Progenitor cell of endocrine pancreas (in vitro differentiated cells): ENCODE measurements around the gene PLB1. TPM values are rescaled to one million over a fixed set of nuclear protein-coding genes. Genes with fewer than 3 reads are reported as not detected.

Experiments
- DNase-seq: peaks from one replicate; pipeline ENCODE4 v3.0.0; 2021; ENCODE audit warnings: low spot score; ENCODE audit not compliant: unreplicated experiment
- H3K27ac Mint-ChIP-seq: 2 replicates; pipeline ENCODE4 v1.8.0; 2021; ENCODE audit warnings: mild to moderate bottlenecking, moderate library complexity, mixed read lengths
- H3K27me3 Mint-ChIP-seq: 2 replicates; pipeline ENCODE4 v1.8.0; 2021; ENCODE audit warnings: mixed read lengths
- H3K36me3 Mint-ChIP-seq: 2 replicates; pipeline ENCODE4 v1.8.0; 2022; ENCODE audit warnings: mixed read lengths; ENCODE audit not compliant: insufficient read depth
- H3K4me1 Mint-ChIP-seq: 2 replicates; pipeline ENCODE4 v1.8.0; 2021; ENCODE audit warnings: low read depth, mixed read lengths
- H3K4me3 Mint-ChIP-seq: 2 replicates; pipeline ENCODE4 v1.8.0; 2021; ENCODE audit warnings: low read depth, mild to moderate bottlenecking, moderate library complexity, mixed read lengths
- H3K9me3 Mint-ChIP-seq: 2 replicates; pipeline ENCODE4 v1.8.0; 2021; ENCODE audit warnings: low read depth, mixed read lengths
- total RNA-seq: library from RNA; stranded (reverse); gene quantifications from 2 replicates; pipeline ENCODE4 v1.2.1, GENCODE V29; 2021
- TF ChIP-seq, protein P1 (sequence below): fragments of 200-600 bp; sonication (generic); IDR thresholded peaks from one replicate; pipeline ENCODE4 v1.5.0; 2021; ENCODE audit warnings: antibody characterized with exemption, mild to moderate bottlenecking; ENCODE audit not compliant: unreplicated experiment

Gene PLB1
- total RNA-seq, 1 donor from 2014 or later: 0.65 TPM

DNA sequence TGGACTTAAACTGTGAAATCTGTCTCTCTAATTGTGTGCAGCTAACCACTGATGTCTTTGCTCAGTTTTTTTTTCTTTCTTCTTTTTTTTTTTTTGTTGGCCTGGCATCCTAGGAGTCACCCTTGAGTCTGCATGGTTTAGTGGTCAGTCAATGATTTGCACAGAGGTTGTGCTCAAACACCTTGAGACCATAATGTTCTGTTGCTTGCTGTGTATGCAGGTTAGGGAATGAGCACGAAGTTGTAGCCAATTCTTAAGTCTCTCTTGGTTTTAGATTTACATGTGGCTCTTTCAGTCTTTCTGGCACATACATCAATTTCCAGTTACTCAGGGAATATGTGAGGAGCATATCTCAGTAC is 16.7 kb downstream of the PLB1 start:
- H3K27me3 Mint-ChIP-seq: peaks cover 8% of the 10 kb centered on the region
- peaks cover 3% of the 10 kb centered on the region for H3K36me3 Mint-ChIP-seq
- DNase-seq: no peak
- H3K4me1 Mint-ChIP-seq: no peaks in the 10 kb centered on the region
- H3K27ac Mint-ChIP-seq: no peak overlapping the region
- peaks cover 12% of the 10 kb centered on the region for H3K9me3 Mint-ChIP-seq
- TF ChIP-seq, protein P1, sequence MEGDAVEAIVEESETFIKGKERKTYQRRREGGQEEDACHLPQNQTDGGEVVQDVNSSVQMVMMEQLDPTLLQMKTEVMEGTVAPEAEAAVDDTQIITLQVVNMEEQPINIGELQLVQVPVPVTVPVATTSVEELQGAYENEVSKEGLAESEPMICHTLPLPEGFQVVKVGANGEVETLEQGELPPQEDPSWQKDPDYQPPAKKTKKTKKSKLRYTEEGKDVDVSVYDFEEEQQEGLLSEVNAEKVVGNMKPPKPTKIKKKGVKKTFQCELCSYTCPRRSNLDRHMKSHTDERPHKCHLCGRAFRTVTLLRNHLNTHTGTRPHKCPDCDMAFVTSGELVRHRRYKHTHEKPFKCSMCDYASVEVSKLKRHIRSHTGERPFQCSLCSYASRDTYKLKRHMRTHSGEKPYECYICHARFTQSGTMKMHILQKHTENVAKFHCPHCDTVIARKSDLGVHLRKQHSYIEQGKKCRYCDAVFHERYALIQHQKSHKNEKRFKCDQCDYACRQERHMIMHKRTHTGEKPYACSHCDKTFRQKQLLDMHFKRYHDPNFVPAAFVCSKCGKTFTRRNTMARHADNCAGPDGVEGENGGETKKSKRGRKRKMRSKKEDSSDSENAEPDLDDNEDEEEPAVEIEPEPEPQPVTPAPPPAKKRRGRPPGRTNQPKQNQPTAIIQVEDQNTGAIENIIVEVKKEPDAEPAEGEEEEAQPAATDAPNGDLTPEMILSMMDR: no peak
- no peak overlapping the region for H3K4me3 Mint-ChIP-seq

DNA sequence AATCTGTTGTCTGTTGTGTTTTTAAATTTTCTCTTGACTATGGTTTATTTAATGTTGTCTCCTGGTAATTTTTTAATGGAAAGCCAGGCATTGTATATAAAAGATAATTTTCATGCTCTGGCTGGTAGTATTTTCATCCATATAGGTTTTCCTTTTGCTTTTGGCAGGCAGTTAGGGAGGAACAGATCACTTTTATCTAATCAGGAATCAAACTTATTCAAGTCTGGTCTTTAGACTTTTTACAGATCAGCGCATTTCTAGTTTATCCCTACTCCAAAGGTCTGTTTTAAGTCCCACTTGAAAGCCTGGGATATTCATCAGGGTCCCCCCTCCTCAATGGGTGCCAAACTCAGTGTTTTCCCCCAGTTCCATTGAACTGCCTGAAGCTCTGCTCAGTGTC is 17.2 kb downstream of the PLB1 start:
- no peak for DNase-seq
- TF ChIP-seq, protein P1: no peak
- Mint-ChIP-seq H3K36me3 (peaks cover 3% of the 10 kb centered on the region), H3K27me3 (peaks cover 8% of the 10 kb centered on the region), H3K4me1 (no peaks in the 10 kb centered on the region), H3K9me3 (peaks cover 12% of the 10 kb centered on the region), H3K4me3 (no peak overlapping the region), H3K27ac (no peak overlapping the region)

DNA sequence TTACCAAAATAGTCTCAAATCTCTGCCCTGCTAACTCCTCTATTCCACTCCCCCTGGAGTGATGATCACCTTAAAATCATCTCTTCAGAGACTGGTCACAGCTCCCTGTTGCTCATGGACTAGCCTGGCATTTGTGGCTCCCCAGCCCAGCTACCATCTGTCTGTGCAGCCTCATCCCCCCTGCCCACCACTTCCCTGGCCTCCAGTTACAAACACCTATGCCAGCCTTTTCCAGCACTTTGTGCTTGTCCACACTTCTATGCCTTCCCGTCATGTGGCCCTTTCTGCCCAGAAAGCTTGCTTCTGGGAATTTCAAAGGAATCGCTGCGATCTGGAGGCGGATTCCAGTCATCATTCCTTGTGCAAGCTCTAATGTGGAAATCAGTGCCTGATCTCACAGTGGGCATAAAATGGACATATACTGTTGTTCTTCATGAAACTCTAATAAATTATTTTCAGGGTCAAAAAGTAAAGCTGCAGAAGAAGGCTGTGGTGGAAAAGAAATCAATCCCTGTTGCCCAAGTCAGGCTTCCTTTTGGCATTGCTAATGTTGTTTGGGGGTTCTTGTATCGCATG is 19.4 kb downstream of the PLB1 start:
- H3K4me1 Mint-ChIP-seq: no peaks in the 10 kb centered on the region
- H3K4me3 Mint-ChIP-seq: no peak overlapping the region
- no peak for DNase-seq
- TF ChIP-seq, protein P1: no peak
- peaks cover 15% of the 10 kb centered on the region for H3K27me3 Mint-ChIP-seq
- H3K27ac Mint-ChIP-seq: no peak overlapping the region
- H3K36me3 Mint-ChIP-seq: peaks cover 3% of the 10 kb centered on the region
- H3K9me3 Mint-ChIP-seq: peaks cover 12% of the 10 kb centered on the region

DNA sequence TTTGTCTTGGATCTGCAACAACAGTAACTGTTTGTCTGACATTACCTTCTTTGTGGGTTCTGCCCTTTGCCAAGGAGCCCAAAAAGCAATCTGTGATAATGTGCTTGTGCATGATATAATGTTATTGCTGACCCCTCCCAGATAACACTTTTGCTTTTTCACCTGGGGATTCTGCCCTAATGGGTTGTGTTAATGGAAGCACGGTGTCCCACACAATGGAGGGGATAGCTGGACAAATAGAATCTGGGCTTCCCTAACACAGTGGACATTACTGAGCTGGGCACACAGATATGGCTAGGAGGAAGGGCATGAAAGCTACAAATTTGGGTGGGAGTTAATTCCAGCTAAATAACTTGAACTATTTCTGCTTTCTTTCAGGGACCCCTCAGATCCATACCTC is 20.6 kb downstream of the PLB1 start:
- Mint-ChIP-seq H3K27ac (no peak overlapping the region), H3K27me3 (peaks cover 23% of the 10 kb centered on the region), H3K9me3 (peaks cover 11% of the 10 kb centered on the region), H3K36me3 (peaks cover 3% of the 10 kb centered on the region), H3K4me1 (peaks cover under 1% of the 10 kb centered on the region), H3K4me3 (no peak overlapping the region)
- no peak for DNase-seq
- TF ChIP-seq, protein P1: no peak

DNA sequence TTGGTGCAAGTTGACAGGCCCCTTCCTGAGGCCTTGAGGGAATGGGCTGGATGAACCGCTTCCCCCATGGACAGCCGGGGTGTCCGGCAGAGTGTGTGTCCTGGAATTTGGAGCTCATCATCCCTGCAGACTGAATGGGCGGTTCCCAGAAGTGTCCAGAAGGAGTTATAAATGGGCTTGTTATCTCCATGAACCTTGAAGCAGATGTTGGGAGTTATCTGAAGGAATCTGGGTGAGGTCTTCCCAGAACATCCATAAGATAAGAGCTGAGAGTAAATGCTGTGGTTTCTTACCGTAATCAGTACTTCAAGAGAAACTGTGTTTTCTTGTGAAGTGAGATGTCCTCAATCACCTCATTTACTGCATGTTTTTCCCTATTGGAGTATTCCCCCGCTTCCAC is 21.1 kb downstream of the PLB1 start:
- Mint-ChIP-seq H3K9me3 (peaks cover 8% of the 10 kb centered on the region), H3K36me3 (peaks cover 2% of the 10 kb centered on the region), H3K4me3 (no peak overlapping the region), H3K27ac (no peak overlapping the region), H3K27me3 (peaks cover 28% of the 10 kb centered on the region), H3K4me1 (peaks cover 6% of the 10 kb centered on the region)
- no peak for DNase-seq
- TF ChIP-seq, protein P1: no peak
